ENCODE measurements around the gene ONECUT3. TPM values are rescaled to one million over a fixed set of nuclear protein-coding genes. Genes with fewer than 3 reads are reported as not detected.

The ONECUT3 gene
- total and polyA plus RNA-seq, 9 of the 15 experiments (the other 6 are each of a cell fraction or from before 2014, with no cell fraction given), result not detected

GRCh38 chr19:1747285-1748114 lies 5.8 kb upstream of the ONECUT3 start (continued):
- no peak for TF ChIP-seq SMAD2 (IDR thresholded peaks at IDR 0.05; ENCODE audit: low read depth, low read length)
- TF ChIP-seq RNF2 (IDR thresholded peaks at IDR 0.05), result peak; percentile 87; the same call in 1 of the 2 replicates
- TF ChIP-seq NR4A1 (CRISPR knock-in tag; IDR thresholded peaks at IDR 0.05), result no peak
- no peak for TF ChIP-seq NR4A1 (tag; IDR thresholded peaks at IDR 0.05)
- no peak for TF ChIP-seq PYGO2 (tag; IDR thresholded peaks at IDR 0.05)
- no peak for TF ChIP-seq POLR2B (IDR thresholded peaks at IDR 0.05; ENCODE audit: low read depth, partially characterized antibody)
- peak; percentile 82 to 96; a peak in 3 of 4 replicates for TF ChIP-seq MAZ (CRISPR knock-in tag; conservative IDR thresholded peaks at IDR 0.05 in 1 of 2, IDR thresholded peaks at IDR 0.05 in 1 of 2)
- TF ChIP-seq SNRNP70 (optimal IDR thresholded peaks at IDR 0.05; ENCODE audit: low read depth, low read length), result no peak
- TF ChIP-seq E2F3 (CRISPR knock-in tag; IDR thresholded peaks at IDR 0.05), result no peak
- no peak for TF ChIP-seq ZNF583 (CRISPR knock-in tag; IDR thresholded peaks at IDR 0.05)
- peak in 1 of 3 experiments; percentile 61; a peak in 1 of 6 replicates for TF ChIP-seq ZBTB11 (CRISPR knock-in tag; IDR thresholded peaks at IDR 0.05)
- no peak for TF ChIP-seq ZNF512 (tag; IDR thresholded peaks at IDR 0.05)
- no peak for TF ChIP-seq FOXP4 (CRISPR knock-in tag; IDR thresholded peaks at IDR 0.05; ENCODE audit: borderline replicate concordance)
- TF ChIP-seq, protein P1, sequence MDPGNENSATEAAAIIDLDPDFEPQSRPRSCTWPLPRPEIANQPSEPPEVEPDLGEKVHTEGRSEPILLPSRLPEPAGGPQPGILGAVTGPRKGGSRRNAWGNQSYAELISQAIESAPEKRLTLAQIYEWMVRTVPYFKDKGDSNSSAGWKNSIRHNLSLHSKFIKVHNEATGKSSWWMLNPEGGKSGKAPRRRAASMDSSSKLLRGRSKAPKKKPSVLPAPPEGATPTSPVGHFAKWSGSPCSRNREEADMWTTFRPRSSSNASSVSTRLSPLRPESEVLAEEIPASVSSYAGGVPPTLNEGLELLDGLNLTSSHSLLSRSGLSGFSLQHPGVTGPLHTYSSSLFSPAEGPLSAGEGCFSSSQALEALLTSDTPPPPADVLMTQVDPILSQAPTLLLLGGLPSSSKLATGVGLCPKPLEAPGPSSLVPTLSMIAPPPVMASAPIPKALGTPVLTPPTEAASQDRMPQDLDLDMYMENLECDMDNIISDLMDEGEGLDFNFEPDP (CRISPR knock-in tag; IDR thresholded peaks at IDR 0.05), result no peak
- TF ChIP-seq SREBF2 (CRISPR knock-in tag; IDR thresholded peaks at IDR 0.05), result no peak
- TF ChIP-seq ZNF232 (CRISPR knock-in tag; IDR thresholded peaks at IDR 0.05), result no peak
- TF ChIP-seq XRCC4 (IDR thresholded peaks at IDR 0.05; ENCODE audit: extremely low read depth, insufficient read depth, insufficient read length), result no peak
- TF ChIP-seq NFE2L1 (tag; IDR thresholded peaks at IDR 0.05; ENCODE audit: borderline replicate concordance, low read depth), result no peak
- no peak for TF ChIP-seq ZNF217 (CRISPR knock-in tag; IDR thresholded peaks at IDR 0.05)
